ENCODE results near the gene STRN3. TPM values are rescaled to one million over a fixed set of nuclear protein-coding genes. Genes with fewer than 3 reads are reported as not detected.

STRN3 gene
- total and polyA plus RNA-seq, 7 experiments from 2014 or later, result 3.5 to 28.7 (median 24.8) TPM

DNA sequence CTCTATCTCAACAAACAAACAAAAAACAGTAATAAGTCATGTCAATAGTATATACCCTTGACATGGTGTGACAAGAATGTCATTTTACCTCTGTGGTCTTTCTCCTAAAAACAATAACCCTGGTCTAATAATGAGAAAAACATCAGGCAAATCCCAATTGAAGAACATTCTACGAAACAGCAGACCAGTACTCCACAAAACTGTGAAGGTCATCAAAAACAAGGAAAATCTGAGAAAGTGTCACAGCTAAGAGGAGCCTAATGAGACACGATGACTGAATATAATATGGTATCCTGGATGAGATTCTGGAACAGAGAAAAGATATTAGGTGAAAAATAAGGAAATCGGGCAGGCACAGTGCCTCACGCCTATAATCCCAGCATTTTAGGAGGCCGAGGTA lies 157.4 kb downstream of the STRN3 start:
- peaks cover 32 to 53% (median 48%) of the 10 kb centered on the region in 5 donors for H3K27me3 Mint-ChIP-seq

DNA sequence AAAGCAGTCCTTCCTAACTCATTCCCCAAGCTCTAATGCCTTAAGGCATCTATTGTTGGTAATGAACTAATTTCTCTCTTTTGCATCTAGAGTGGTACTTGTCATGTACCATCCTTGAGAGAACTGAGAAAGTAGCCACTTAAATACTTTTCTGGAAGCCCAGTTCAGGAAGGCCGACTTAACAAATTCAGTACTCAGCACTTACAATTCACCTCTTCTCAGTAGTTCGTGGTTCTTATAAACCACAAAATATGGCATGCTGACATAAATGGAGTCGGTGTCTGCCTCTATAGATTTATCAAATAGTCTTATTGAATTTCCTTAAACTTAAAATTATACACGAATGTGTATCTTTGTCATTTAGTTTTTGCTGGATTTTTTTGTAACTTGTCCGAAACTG lies 161.2 kb downstream of the STRN3 start:
- no peak overlapping the region for H3K27ac ChIP-seq (ENCODE audit: low read depth, low read length)
- H3K9me3 ChIP-seq (ENCODE audit: control insufficient read depth in 2 of 3, low read length in 3 of 3), result no peaks in the 10 kb centered on the region
- Mint-ChIP-seq H3K27me3 (peaks cover 27 to 46% (median 35%) of the 10 kb centered on the region in 5 donors), H3K27ac (no peak overlapping the region), H3K4me3 (no peak overlapping the region), H3K36me3 (no peaks in the 10 kb centered on the region), H3K4me1 (peaks cover 0 to 3% (median 0%) of the 10 kb centered on the region in 7 donors), H3K9me3 (no peaks in the 10 kb centered on the region)
- intact Hi-C loops (cut with micrococcal nuclease), result no loop called here
- ATAC-seq, result no peak
- no peaks in the 10 kb centered on the region for H3K27me3 ChIP-seq (ENCODE audit: control insufficient read depth in 2 of 2, insufficient read depth in 2 of 2, low read length in 2 of 2)
- no peak overlapping the region for H3K4me3 ChIP-seq (ENCODE audit: low read length)
- H3K4me1 ChIP-seq (ENCODE audit: control insufficient read depth in 2 of 2, insufficient read depth in 2 of 2, low read length in 2 of 2), result no peaks in the 10 kb centered on the region
- DNase-seq, result no peak
- no peaks in the 10 kb centered on the region for H3K36me3 ChIP-seq (ENCODE audit: control insufficient read depth in 2 of 3, insufficient read depth in 3 of 3, low read length in 3 of 3)
- POLR2A ChIA-PET, result no interaction called here
- CTCF ChIA-PET, result no interaction called here

More for the DNA sequence above, 157.4 kb downstream of the STRN3 start:
- Mint-ChIP-seq H3K36me3 (no peaks in the 10 kb centered on the region), H3K9me3 (no peaks in the 10 kb centered on the region), H3K27ac (no peak overlapping the region), H3K4me3 (no peak overlapping the region), H3K4me1 (peaks cover 0 to 7% (median 5%) of the 10 kb centered on the region in 7 donors)
- H3K4me1 ChIP-seq (ENCODE audit: control insufficient read depth in 2 of 2, insufficient read depth in 2 of 2, low read length in 2 of 2), result no peaks in the 10 kb centered on the region
- no peaks in the 10 kb centered on the region for H3K36me3 ChIP-seq (ENCODE audit: control insufficient read depth in 2 of 3, insufficient read depth in 3 of 3, low read length in 3 of 3)
- peaks cover 0 to under 1% of the 10 kb centered on the region in 2 donors for H3K27me3 ChIP-seq (ENCODE audit: control insufficient read depth in 2 of 2, insufficient read depth in 2 of 2, low read length in 2 of 2)
- DNase-seq (no peak), ATAC-seq (no peak)
- no peaks in the 10 kb centered on the region for H3K9me3 ChIP-seq (ENCODE audit: control insufficient read depth in 2 of 3, low read length in 3 of 3)
- no peak overlapping the region for H3K27ac ChIP-seq (ENCODE audit: low read depth, low read length)
- H3K4me3 ChIP-seq (ENCODE audit: low read length), result no peak overlapping the region
- intact Hi-C loops (cut with micrococcal nuclease), result no loop called here
- POLR2A ChIA-PET, result no interaction called here
- CTCF ChIA-PET, result no interaction called here

DNA sequence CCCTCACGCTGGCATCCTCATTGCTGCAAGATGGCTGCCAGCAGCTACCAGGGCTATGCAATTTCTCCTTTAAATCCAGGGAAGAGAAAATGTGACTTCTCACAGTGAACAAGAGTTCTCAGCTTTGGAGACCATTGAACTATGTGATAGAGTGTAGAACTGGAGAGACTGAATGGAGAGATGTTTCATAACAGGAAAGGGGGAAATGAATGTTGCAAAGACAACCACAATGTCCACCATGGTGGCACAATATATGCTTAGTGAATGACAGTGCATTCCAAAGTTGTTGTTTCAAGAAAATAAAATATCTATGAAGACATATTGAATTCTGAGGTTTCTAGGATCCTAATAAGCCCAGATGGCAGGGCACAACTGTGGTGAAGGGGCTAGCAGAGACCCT lies 165.0 kb downstream of the STRN3 start:
- ChIA-PET CTCF (no interaction called here), POLR2A (no interaction called here)
- ATAC-seq (no peak), DNase-seq (no peak)
- Histone ChIP-seq H3K9me3 (ENCODE audit: control insufficient read depth in 2 of 3, low read length in 3 of 3) (no peaks in the 10 kb centered on the region), H3K36me3 (ENCODE audit: control insufficient read depth in 2 of 3, insufficient read depth in 3 of 3, low read length in 3 of 3) (no peaks in the 10 kb centered on the region), H3K4me3 (ENCODE audit: low read length) (no peak overlapping the region), H3K27me3 (ENCODE audit: control insufficient read depth in 2 of 2, insufficient read depth in 2 of 2, low read length in 2 of 2) (no peaks in the 10 kb centered on the region), H3K4me1 (ENCODE audit: control insufficient read depth in 2 of 2, insufficient read depth in 2 of 2, low read length in 2 of 2) (no peaks in the 10 kb centered on the region), H3K27ac (ENCODE audit: low read depth, low read length) (no peak overlapping the region)
- Mint-ChIP-seq H3K27ac (no peak overlapping the region), H3K27me3 (peaks cover 27 to 48% (median 36%) of the 10 kb centered on the region in 5 donors), H3K4me1 (peaks cover 0 to 3% (median 0%) of the 10 kb centered on the region in 7 donors), H3K4me3 (no peak overlapping the region), H3K9me3 (no peaks in the 10 kb centered on the region), H3K36me3 (no peaks in the 10 kb centered on the region)
- intact Hi-C loops (cut with micrococcal nuclease), result no loop called here

DNA sequence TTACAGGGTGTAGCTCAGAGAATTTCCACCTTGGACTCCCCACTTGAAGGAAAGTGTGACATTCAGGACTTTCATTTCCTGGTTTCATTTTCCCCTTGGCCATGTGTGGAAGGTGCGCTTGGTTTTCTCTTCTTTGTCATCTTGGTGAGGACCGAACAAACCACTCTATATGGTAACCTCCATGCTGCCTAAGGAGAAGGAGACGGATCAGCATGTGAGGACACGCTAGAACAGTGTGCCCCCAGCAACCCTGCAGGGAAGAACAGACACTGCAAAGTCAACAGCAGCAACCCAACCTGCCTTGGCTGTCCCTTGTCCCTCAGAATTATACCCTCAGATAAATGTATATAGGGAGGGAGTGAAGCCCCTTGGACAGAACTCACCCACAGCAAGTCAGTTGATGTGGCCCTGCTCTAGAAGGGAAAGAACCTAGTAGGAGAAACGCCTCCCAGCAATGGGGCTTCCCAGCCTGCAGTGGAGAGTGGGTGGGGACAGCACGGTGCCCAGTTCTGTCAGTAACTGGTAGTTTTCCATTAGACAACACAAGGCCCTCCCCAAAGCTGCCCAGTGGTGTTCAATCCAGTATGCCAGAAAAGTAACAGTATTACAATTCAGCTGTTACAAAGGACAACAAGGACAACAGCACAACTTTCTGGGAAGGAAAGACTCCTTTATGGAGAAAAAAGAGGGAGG lies 170.7 kb downstream of the STRN3 start:
- Mint-ChIP-seq H3K27ac (peak overlapping the region in 1 of 9 donors; percentile 4), H3K4me3 (no peak overlapping the region)
- no peak overlapping the region for H3K27ac ChIP-seq (ENCODE audit: low read depth, low read length)

DNA sequence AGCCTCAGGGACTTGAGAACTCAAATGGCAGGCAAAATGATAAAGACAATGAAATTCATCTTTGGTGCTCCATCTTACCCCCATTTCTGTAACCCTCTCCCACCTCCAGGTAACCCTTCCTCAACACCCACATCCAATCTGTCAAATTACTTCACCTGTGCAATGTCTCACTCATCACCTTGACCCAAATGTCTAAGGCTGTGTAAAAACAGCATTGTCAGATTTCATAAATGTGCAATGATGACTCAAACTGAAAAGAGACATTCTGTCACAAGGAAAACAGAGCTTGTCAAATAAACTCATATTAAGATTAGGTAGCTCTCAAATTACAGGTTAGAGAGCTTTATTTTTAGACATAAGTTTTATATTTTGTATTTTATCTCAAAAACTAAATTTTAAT lies 171.7 kb downstream of the STRN3 start:
- H3K4me1 ChIP-seq (ENCODE audit: control insufficient read depth in 2 of 2, insufficient read depth in 2 of 2, low read length in 2 of 2), result no peaks in the 10 kb centered on the region
- no peak overlapping the region for H3K4me3 Mint-ChIP-seq
- CTCF ChIA-PET, result interaction anchor here (0.6 kb wide), 1 partner anchor 512 kb away, joined by 5 read pairs; no protein-coding TSS in a partner anchor
- H3K9me3 ChIP-seq (ENCODE audit: control insufficient read depth in 2 of 3, low read length in 3 of 3), result no peaks in the 10 kb centered on the region
- H3K27ac ChIP-seq (ENCODE audit: low read depth, low read length), result no peak overlapping the region
- H3K9me3 Mint-ChIP-seq, result peaks cover 0 to 4% (median 0%) of the 10 kb centered on the region in 11 donors
- no peaks in the 10 kb centered on the region for H3K36me3 ChIP-seq (ENCODE audit: control insufficient read depth in 2 of 3, insufficient read depth in 3 of 3, low read length in 3 of 3)
- H3K27ac Mint-ChIP-seq, result no peak overlapping the region
- no peak for DNase-seq
- H3K27me3 Mint-ChIP-seq, result peaks cover 8 to 35% (median 34%) of the 10 kb centered on the region in 5 donors
- peaks cover 0 to 3% (median 0%) of the 10 kb centered on the region in 5 donors for H3K36me3 Mint-ChIP-seq
- H3K27me3 ChIP-seq (ENCODE audit: control insufficient read depth in 2 of 2, insufficient read depth in 2 of 2, low read length in 2 of 2), result peaks cover 0 to 4% of the 10 kb centered on the region in 2 donors
- POLR2A ChIA-PET, result no interaction called here
- ATAC-seq, result no peak
- H3K4me3 ChIP-seq (ENCODE audit: low read length), result no peak overlapping the region
- intact Hi-C loops (cut with micrococcal nuclease), result no loop called here
- peaks cover 0 to 5% (median 0%) of the 10 kb centered on the region in 7 donors for H3K4me1 Mint-ChIP-seq

More for the DNA sequence above, 170.7 kb downstream of the STRN3 start:
- Mint-ChIP-seq H3K36me3 (no peaks in the 10 kb centered on the region), H3K4me1 (peaks cover 0 to 5% (median 0%) of the 10 kb centered on the region in 7 donors), H3K9me3 (peaks cover 0 to 2% (median 0%) of the 10 kb centered on the region in 11 donors), H3K27me3 (peaks cover 4 to 39% (median 34%) of the 10 kb centered on the region in 5 donors)
- Histone ChIP-seq H3K4me1 (ENCODE audit: control insufficient read depth in 2 of 2, insufficient read depth in 2 of 2, low read length in 2 of 2) (no peaks in the 10 kb centered on the region), H3K9me3 (ENCODE audit: control insufficient read depth in 2 of 3, low read length in 3 of 3) (no peaks in the 10 kb centered on the region), H3K36me3 (ENCODE audit: control insufficient read depth in 2 of 3, insufficient read depth in 3 of 3, low read length in 3 of 3) (no peaks in the 10 kb centered on the region), H3K4me3 (ENCODE audit: low read length) (no peak overlapping the region), H3K27me3 (ENCODE audit: control insufficient read depth in 2 of 2, insufficient read depth in 2 of 2, low read length in 2 of 2) (peaks cover 0 to 4% of the 10 kb centered on the region in 2 donors)
- ATAC-seq (no peak), DNase-seq (peak in 1 of 9 donors; percentile 37)
- CTCF ChIA-PET, result no interaction called here
- POLR2A ChIA-PET, result no interaction called here
- intact Hi-C loops (cut with micrococcal nuclease), result no loop called here

DNA sequence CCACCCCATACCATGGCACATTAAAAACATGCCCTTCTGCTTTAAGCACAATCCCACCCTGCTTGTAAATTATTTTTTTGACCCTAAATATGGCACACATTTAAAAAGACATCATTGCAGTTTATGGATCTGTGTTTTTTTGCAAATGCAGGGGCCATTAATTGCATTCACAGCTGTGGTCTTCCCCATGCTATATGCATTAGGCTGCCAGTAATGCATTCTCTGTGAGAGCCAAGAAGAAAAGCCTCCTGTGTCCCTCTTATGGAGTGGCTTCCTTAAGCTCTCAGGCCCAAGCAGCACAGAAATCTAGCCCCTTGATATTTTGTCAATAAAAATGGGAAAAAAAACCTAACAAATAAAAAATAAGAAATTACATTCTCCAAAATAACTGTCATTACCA lies 172.2 kb downstream of the STRN3 start:
- H3K27ac ChIP-seq (ENCODE audit: low read depth, low read length), result no peak overlapping the region
- H3K9me3 ChIP-seq (ENCODE audit: control insufficient read depth in 2 of 3, low read length in 3 of 3), result no peaks in the 10 kb centered on the region
- intact Hi-C loops (cut with micrococcal nuclease), result no loop called here
- H3K4me3 ChIP-seq (ENCODE audit: low read length), result no peak overlapping the region
- H3K4me1 ChIP-seq (ENCODE audit: control insufficient read depth in 2 of 2, insufficient read depth in 2 of 2, low read length in 2 of 2), result no peaks in the 10 kb centered on the region
- CTCF ChIA-PET, result no interaction called here
- Mint-ChIP-seq H3K9me3 (peaks cover 0 to 4% (median 0%) of the 10 kb centered on the region in 11 donors), H3K4me3 (no peak overlapping the region), H3K36me3 (peaks cover 0 to 4% (median 0%) of the 10 kb centered on the region in 5 donors), H3K27me3 (peaks cover 13 to 36% (median 36%) of the 10 kb centered on the region in 5 donors), H3K27ac (no peak overlapping the region), H3K4me1 (peaks cover 0 to 5% (median 0%) of the 10 kb centered on the region in 7 donors)
- DNase-seq (no peak), ATAC-seq (no peak)
- peaks cover 0 to 4% of the 10 kb centered on the region in 2 donors for H3K27me3 ChIP-seq (ENCODE audit: control insufficient read depth in 2 of 2, insufficient read depth in 2 of 2, low read length in 2 of 2)
- POLR2A ChIA-PET, result no interaction called here
- H3K36me3 ChIP-seq (ENCODE audit: control insufficient read depth in 2 of 3, insufficient read depth in 3 of 3, low read length in 3 of 3), result no peaks in the 10 kb centered on the region

DNA sequence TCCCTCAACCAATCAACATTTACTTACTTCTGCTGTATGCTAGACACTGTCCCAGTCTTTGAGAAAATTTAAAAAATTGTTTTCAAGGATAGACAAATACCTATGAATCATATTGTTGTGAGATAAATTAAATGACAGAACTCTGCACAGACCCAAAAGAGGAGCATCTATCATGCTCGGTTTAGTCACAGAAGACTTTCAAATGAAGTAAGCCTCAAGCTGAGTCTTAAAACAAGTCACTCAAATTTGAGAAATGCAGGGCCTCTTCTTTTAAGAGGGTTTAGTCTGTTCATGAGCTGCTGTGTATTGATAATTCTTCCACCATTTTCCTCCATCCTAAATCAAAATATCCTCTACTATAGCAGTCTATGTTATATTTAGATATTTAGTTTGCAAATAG lies 176.2 kb downstream of the STRN3 start:
- Mint-ChIP-seq H3K9me3 (peaks cover 0 to 7% (median 0%) of the 10 kb centered on the region in 11 donors), H3K4me3 (no peak overlapping the region)
- H3K27ac ChIP-seq (ENCODE audit: low read depth, low read length), result no peak overlapping the region

More for the DNA sequence above, 176.2 kb downstream of the STRN3 start:
- DNase-seq (no peak), ATAC-seq (no peak)
- Mint-ChIP-seq H3K27me3 (peaks cover 33 to 47% (median 45%) of the 10 kb centered on the region in 5 donors), H3K4me1 (peaks cover 0 to 1% (median 0%) of the 10 kb centered on the region in 7 donors), H3K27ac (no peak overlapping the region), H3K36me3 (peaks cover 0 to 4% (median 0%) of the 10 kb centered on the region in 5 donors)
- POLR2A ChIA-PET, result no interaction called here
- H3K4me1 ChIP-seq (ENCODE audit: control insufficient read depth in 2 of 2, insufficient read depth in 2 of 2, low read length in 2 of 2), result no peaks in the 10 kb centered on the region
- no peak overlapping the region for H3K4me3 ChIP-seq (ENCODE audit: low read length)
- H3K36me3 ChIP-seq (ENCODE audit: control insufficient read depth in 2 of 3, insufficient read depth in 3 of 3, low read length in 3 of 3), result no peaks in the 10 kb centered on the region
- CTCF ChIA-PET, result no interaction called here
- intact Hi-C loops (cut with micrococcal nuclease), result no loop called here
- H3K27me3 ChIP-seq (ENCODE audit: control insufficient read depth in 2 of 2, insufficient read depth in 2 of 2, low read length in 2 of 2), result no peaks in the 10 kb centered on the region
- no peaks in the 10 kb centered on the region for H3K9me3 ChIP-seq (ENCODE audit: control insufficient read depth in 2 of 3, low read length in 3 of 3)

All from naive thymus-derived CD4-positive, alpha-beta T cell (primary cell).